ENCODE measurements around the gene GSTM4. TPM values are rescaled to one million over a fixed set of nuclear protein-coding genes. Genes with fewer than 3 reads are reported as not detected.

GSTM4 gene
- total RNA-seq, 2 experiments from 2014 or later = 6.0 to 8.0 TPM

DNA sequence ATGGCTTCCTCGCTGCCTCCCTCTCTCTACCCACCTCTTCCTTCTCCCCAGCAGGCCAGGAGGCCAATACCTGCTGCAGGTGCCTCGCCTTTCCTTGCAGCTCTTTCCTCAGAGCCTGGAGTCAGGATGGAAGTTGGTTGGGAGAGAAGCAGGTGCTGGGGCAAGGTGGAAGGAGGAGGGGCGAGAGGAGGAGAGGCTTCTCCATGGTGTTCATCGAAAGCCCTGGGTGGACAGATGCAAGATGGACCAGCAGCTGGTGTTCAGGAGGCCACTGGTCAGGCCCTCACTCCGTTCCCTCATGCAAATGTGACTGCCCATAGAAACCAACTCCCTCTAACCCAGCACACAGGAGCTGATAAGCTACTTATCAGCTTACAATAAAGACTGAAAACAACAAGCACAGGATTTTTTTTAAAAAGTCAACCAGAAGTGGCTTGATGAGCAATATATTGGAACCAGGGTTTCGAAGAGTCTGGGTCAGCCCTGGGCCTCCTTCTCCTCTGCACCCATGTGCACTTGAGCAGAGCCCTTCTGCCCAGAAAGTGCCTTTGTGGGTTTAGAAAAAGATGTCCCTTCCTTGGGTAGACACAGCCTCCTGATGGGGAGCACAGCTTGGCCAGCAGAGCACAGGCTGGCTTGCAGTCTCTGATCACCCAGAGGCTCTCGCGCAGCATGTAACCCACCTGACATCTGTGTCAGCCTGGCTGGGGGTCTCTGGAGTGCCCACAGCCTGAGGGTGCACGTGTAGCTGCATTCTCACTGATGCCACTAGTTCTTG is 16.6 kb upstream of the GSTM4 start:
- Histone ChIP-seq H3K9me3 (ENCODE audit: low read length) (no peaks in the 10 kb centered on the region), H3K79me2 (ENCODE audit: insufficient read depth, low read depth, low read length) (no peaks in the 10 kb centered on the region), H3K27ac (ENCODE audit: low read depth, low read length, poor library complexity, severe bottlenecking) (no peak overlapping the region), H3K4me1 (ENCODE audit: insufficient read depth, low read length, poor library complexity, severe bottlenecking) (peaks cover 13% of the 10 kb centered on the region), H3K36me3 (ENCODE audit: insufficient read depth, low read length) (no peaks in the 10 kb centered on the region), H2AFZ (ENCODE audit: low read length) (no peak overlapping the region), H4K20me1 (ENCODE audit: insufficient read depth, low read length) (no peaks in the 10 kb centered on the region), H3K9me2 (ENCODE audit: insufficient read depth, low read length) (no peaks in the 10 kb centered on the region), H3K4me2 (ENCODE audit: low read length) (no peak overlapping the region), H3K4me3 (ENCODE audit: low read depth, low read length, poor library complexity, severe bottlenecking) (no peak overlapping the region)
- intact Hi-C loops (cut with micrococcal nuclease; ENCODE audit: unreplicated experiment) = no loop called here
- no peak for DNase-seq (ENCODE audit: low spot score)
- ChIA-PET CTCF (ENCODE audit: unreplicated experiment) (interaction anchor here (0.6 to 2.2 kb wide), 9 partner anchors 8 to 345 kb away, joined by 3 to 15 read pairs (median 7); partner anchors contain the start of gene AHCYL1), POLR2A (interaction anchor here (0.7 to 2.0 kb wide), 7 partner anchors 13 to 120 kb away, joined by 3 to 8 read pairs (median 3); partner anchors contain the start of gene GPR61)
- TF ChIP-seq, protein P1, sequence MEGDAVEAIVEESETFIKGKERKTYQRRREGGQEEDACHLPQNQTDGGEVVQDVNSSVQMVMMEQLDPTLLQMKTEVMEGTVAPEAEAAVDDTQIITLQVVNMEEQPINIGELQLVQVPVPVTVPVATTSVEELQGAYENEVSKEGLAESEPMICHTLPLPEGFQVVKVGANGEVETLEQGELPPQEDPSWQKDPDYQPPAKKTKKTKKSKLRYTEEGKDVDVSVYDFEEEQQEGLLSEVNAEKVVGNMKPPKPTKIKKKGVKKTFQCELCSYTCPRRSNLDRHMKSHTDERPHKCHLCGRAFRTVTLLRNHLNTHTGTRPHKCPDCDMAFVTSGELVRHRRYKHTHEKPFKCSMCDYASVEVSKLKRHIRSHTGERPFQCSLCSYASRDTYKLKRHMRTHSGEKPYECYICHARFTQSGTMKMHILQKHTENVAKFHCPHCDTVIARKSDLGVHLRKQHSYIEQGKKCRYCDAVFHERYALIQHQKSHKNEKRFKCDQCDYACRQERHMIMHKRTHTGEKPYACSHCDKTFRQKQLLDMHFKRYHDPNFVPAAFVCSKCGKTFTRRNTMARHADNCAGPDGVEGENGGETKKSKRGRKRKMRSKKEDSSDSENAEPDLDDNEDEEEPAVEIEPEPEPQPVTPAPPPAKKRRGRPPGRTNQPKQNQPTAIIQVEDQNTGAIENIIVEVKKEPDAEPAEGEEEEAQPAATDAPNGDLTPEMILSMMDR (conservative IDR thresholded peaks at IDR 0.05; ENCODE audit: low read length) = no peak
- TF ChIP-seq EZH2phosphoT487 (IDR thresholded peaks at IDR 0.05; ENCODE audit: borderline replicate concordance, low read depth, low read length) = no peak
- BruUV-seq (replicated peaks) = no TSS peak

DNA sequence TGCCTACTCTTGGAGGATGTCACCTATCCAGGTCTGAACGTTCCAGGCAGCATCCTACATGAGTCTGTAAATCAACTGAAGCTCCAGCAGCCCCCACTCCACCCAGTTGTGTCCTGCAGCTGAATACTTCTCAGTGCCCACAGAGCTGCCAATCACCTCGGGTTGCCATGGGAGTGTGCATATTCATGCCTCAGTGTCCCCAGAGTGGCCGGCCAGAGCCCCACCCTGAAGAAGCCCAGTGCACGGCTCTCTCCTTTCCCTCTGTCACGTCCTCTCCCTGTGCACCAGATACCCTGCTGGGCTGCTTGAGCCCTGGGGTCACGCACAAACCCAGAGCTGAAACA is 16.1 kb upstream of the GSTM4 start:
- DNase-seq (ENCODE audit: low spot score) = no peak

More for the DNA sequence above, 16.1 kb upstream of the GSTM4 start:
- H4K20me1 ChIP-seq (ENCODE audit: insufficient read depth, low read length) = no peaks in the 10 kb centered on the region
- H3K4me1 ChIP-seq (ENCODE audit: insufficient read depth, low read length, poor library complexity, severe bottlenecking) = peaks cover 8% of the 10 kb centered on the region
- H3K27ac ChIP-seq (ENCODE audit: low read depth, low read length, poor library complexity, severe bottlenecking) = no peak overlapping the region
- ChIA-PET POLR2A (interaction anchor here (0.5 to 2.0 kb wide), 8 partner anchors 10 to 1220 kb away, joined by 3 to 8 read pairs (median 3); partner anchors contain the start of gene GPR61), CTCF (ENCODE audit: unreplicated experiment) (interaction anchor here (0.6 to 2.7 kb wide), 14 partner anchors 9 to 345 kb away, joined by 3 to 20 read pairs (median 6); partner anchors contain the start of genes AHCYL1, AMPD2, GNAI3 and GNAT2)
- no peaks in the 10 kb centered on the region for H3K9me3 ChIP-seq (ENCODE audit: low read length)
- TF ChIP-seq EZH2phosphoT487 (IDR thresholded peaks at IDR 0.05; ENCODE audit: borderline replicate concordance, low read depth, low read length) = no peak
- TF ChIP-seq, protein P1 (conservative IDR thresholded peaks at IDR 0.05; ENCODE audit: low read length) = no peak
- no peak overlapping the region for H2AFZ ChIP-seq (ENCODE audit: low read length)
- no peaks in the 10 kb centered on the region for H3K79me2 ChIP-seq (ENCODE audit: insufficient read depth, low read depth, low read length)
- H3K4me2 ChIP-seq (ENCODE audit: low read length) = no peak overlapping the region
- H3K4me3 ChIP-seq (ENCODE audit: low read depth, low read length, poor library complexity, severe bottlenecking) = no peak overlapping the region
- no peaks in the 10 kb centered on the region for H3K9me2 ChIP-seq (ENCODE audit: insufficient read depth, low read length)
- intact Hi-C loops (cut with micrococcal nuclease; ENCODE audit: unreplicated experiment) = loop anchor here (5.0 kb wide), 2 partner anchors 132 to 342 kb away; partner anchors contain the start of gene AHCYL1
- no TSS peak for BruUV-seq (replicated peaks)
- H3K36me3 ChIP-seq (ENCODE audit: insufficient read depth, low read length) = no peaks in the 10 kb centered on the region
